Right lobe of liver (tissue), 6 donors: ENCODE data around the gene SLC9A3. TPM values are rescaled to one million over a fixed set of nuclear protein-coding genes. Genes with fewer than 3 reads are reported as not detected.

ENCODE experiments used
- ATAC-seq, 4 donors: fragments of 200-7000 bp; cut with Tn5 transposase; one replicate each; pipeline ENCODE4 v1.9.1; 2020; ENCODE audit warnings: mild to moderate bottlenecking in 4 of 4, moderate library complexity in 4 of 4
- DNase-seq, 3 donors: peaks; one replicate each; pipeline ENCODE4 v3.0.0-alpha.2; 2020
- H3K27ac ChIP-seq, 3 donors: fragments of 200-600 bp; one replicate each; pipeline ENCODE4 v1.8.0; 2022
- H3K27me3 ChIP-seq, 2 donors: fragments of 200-600 bp; one replicate each; pipeline ENCODE4 v1.8.0; 2022
- H3K36me3 ChIP-seq, 4 donors: fragments of 200-600 bp; sonication (generic) in 1 of 4; one replicate each; pipeline versions ENCODE4 v1.5.1 to v1.8.0; 2017 to 2022; ENCODE audit warnings: control low read depth in 1 of 4
- H3K4me1 ChIP-seq, 4 donors: fragments of 200-600 bp; sonication (generic) in 1 of 4; one replicate each; pipeline versions ENCODE4 v1.5.1 to v1.8.0; 2017 to 2022; ENCODE audit warnings: control low read depth in 1 of 4
- H3K4me3 ChIP-seq, 3 donors: fragments of 200-600 bp; one replicate each; pipeline ENCODE4 v1.8.0; 2022
- H3K9me3 ChIP-seq, 4 donors: fragments of 200-600 bp; sonication (generic) in 1 of 4; one replicate each; pipeline versions ENCODE4 v1.5.1 to v1.8.0; 2017 to 2022; ENCODE audit warnings: control low read depth in 1 of 4
- CTCF ChIP-seq, 4 donors: fragments of 200-600 bp in 3 of 4; fragments of 450-650 bp in 1 of 4; IDR thresholded peaks; one replicate each; pipeline versions ENCODE4 v1.5.1 to v1.8.0; 2016 to 2022; ENCODE audit warnings: antibody characterized with exemption in 4 of 4, mild to moderate bottlenecking in 2 of 4
- POLR2A ChIP-seq: fragments of 450-650 bp; IDR thresholded peaks from one replicate; pipeline ENCODE4 v1.6.1; 2017; ENCODE audit warnings: antibody characterized with exemption, mild to moderate bottlenecking
- WGBS: methylation state at CpG from one replicate; pipeline ENCODE4 v1.1.6; 2018; ENCODE audit warnings: low coverage, low lambda C conversion rate; ENCODE audit not compliant: insufficient coverage; ENCODE audit errors: missing lambda C conversion rate; 5-methylcytosine and 5-hydroxymethylcytosine counted together
- intact Hi-C, 2 donors: fragments of 100-400 bp; cut with DNase I; formaldehyde crosslinking; loops; one replicate each; pipeline versions ENCODE4 v1.11.2 to v1.14.1; 2022
- total RNA-seq, 6 experiments: library from RNA; depleted of rRNA in 2 of 6; stranded (reverse); fragments of >200 nt in 2 of 6; fragmentation: NEBNext Ultra II Directional in 3 of 6; extraction: Animal tissue kit (Norgen Biotek cat#: 25700) in 3 of 6; gene quantifications; one replicate each; pipeline versions ENCODE4 v1.1.0 to v1.2.4, GENCODE V29; 2016 to 2023
- donor health status: DM: no; HTN: yes; CAD: no.
- donor health status: DM: no; HTN: no; CAD: no.
- donor health status: DM: no; HTN: no; CAD: no.
- donor health status: DM: no; HTN: yes; CAD: no.
- donor health status: DM: no; HTN: yes; CAD: no.

Gene SLC9A3
- total RNA-seq, 6 experiments from 2014 or later: 0.32 to 1.8 (median 0.46) TPM

GRCh38 chr5:537621-538071 lies 13.4 kb upstream of the SLC9A3 start:
- Histone ChIP-seq H3K9me3 (no peaks in the 10 kb centered on the region), H3K27ac (no peak overlapping the region), H3K36me3 (no peaks in the 10 kb centered on the region), H3K27me3 (no peaks in the 10 kb centered on the region), H3K4me1 (no peaks in the 10 kb centered on the region), H3K4me3 (no peak overlapping the region)
- intact Hi-C loops: no loop called here
- TF ChIP-seq POLR2A (no peak), CTCF (IDR thresholded peaks at IDR 0.05) (no peak)
- ATAC-seq (no peak), DNase-seq (peak in 2 of 3 donors; percentile 10 to 51)
- 79% methylated on average over 7 of the region's 16 CpGs for WGBS

- ATAC-seq (no peak), DNase-seq (peak in 1 of 3 donors; percentile 12)
- Histone ChIP-seq H3K27me3 (no peaks in the 10 kb centered on the region), H3K4me3 (no peak overlapping the region), H3K27ac (no peak overlapping the region), H3K36me3 (no peaks in the 10 kb centered on the region), H3K4me1 (no peaks in the 10 kb centered on the region), H3K9me3 (no peaks in the 10 kb centered on the region)
- intact Hi-C loops: no loop called here
- TF ChIP-seq CTCF (IDR thresholded peaks at IDR 0.05) (no peak), POLR2A (no peak)
- WGBS: 67% methylated on average over 6 of the region's 22 CpGs
Observed at GRCh38 chr5:537098-537497, 12.8 kb upstream of the SLC9A3 start.

- ATAC-seq (no peak), DNase-seq (peak in 2 of 3 donors; percentile 10 to 34)
- Histone ChIP-seq H3K9me3 (no peaks in the 10 kb centered on the region), H3K36me3 (no peaks in the 10 kb centered on the region), H3K4me1 (no peaks in the 10 kb centered on the region), H3K4me3 (no peak overlapping the region), H3K27me3 (no peaks in the 10 kb centered on the region), H3K27ac (no peak overlapping the region)
- intact Hi-C loops: no loop called here
- TF ChIP-seq CTCF (IDR thresholded peaks at IDR 0.05) (no peak), POLR2A (no peak)
- 51% methylated on average over 16 of the region's 27 CpGs for WGBS
Observed at GRCh38 chr5:535846-536698, 11.8 kb upstream of the SLC9A3 start.

GRCh38 chr5:534743-535671 lies 10.8 kb upstream of the SLC9A3 start:
- intact Hi-C loops: no loop called here
- Histone ChIP-seq H3K27me3 (no peaks in the 10 kb centered on the region), H3K36me3 (no peaks in the 10 kb centered on the region), H3K9me3 (no peaks in the 10 kb centered on the region), H3K4me3 (no peak overlapping the region), H3K27ac (no peak overlapping the region), H3K4me1 (no peaks in the 10 kb centered on the region)
- no peak for ATAC-seq
- WGBS: 70% methylated on average over 2 of the region's 41 CpGs
- peak in 2 of 3 donors; percentile 10 to 50 for DNase-seq
- TF ChIP-seq CTCF (IDR thresholded peaks at IDR 0.05) (no peak), POLR2A (no peak)
